ENCODE measurements around the gene PTPRT. TPM values are rescaled to one million over a fixed set of nuclear protein-coding genes. Genes with fewer than 3 reads are reported as not detected.

PTPRT gene
- total RNA-seq, 1 donor from 2014 or later: 0.56 TPM

DNA sequence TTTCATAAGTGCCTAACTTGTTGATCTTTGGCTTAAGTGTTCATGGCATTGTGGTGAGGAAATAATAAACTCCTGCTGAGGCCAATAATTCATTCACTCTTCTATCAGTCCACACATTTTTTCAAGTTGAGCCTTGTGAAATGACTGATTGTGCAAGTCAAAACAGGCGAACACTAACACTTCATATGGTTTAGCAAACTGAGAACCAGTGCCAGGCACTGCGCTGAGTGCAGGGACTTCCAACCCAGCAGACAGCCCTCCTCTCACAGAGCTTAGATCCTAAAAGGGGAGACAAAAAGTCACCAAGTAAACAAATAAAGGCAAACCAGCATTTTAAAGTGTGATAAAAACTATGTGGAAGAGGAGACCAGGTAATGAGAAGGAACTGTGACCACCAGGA lies 435.0 kb downstream of the PTPRT start:
- TF ChIP-seq, protein P1, sequence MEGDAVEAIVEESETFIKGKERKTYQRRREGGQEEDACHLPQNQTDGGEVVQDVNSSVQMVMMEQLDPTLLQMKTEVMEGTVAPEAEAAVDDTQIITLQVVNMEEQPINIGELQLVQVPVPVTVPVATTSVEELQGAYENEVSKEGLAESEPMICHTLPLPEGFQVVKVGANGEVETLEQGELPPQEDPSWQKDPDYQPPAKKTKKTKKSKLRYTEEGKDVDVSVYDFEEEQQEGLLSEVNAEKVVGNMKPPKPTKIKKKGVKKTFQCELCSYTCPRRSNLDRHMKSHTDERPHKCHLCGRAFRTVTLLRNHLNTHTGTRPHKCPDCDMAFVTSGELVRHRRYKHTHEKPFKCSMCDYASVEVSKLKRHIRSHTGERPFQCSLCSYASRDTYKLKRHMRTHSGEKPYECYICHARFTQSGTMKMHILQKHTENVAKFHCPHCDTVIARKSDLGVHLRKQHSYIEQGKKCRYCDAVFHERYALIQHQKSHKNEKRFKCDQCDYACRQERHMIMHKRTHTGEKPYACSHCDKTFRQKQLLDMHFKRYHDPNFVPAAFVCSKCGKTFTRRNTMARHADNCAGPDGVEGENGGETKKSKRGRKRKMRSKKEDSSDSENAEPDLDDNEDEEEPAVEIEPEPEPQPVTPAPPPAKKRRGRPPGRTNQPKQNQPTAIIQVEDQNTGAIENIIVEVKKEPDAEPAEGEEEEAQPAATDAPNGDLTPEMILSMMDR (conservative IDR thresholded peaks at IDR 0.05): no peak
- H3K9me3 Mint-ChIP-seq: peaks cover 1% of the 10 kb centered on the region
- peaks cover 5% of the 10 kb centered on the region for H3K4me1 Mint-ChIP-seq
- H3K4me3 Mint-ChIP-seq: no peak overlapping the region
- no peaks in the 10 kb centered on the region for H3K27me3 Mint-ChIP-seq (ENCODE audit: low read depth)
- H3K27ac Mint-ChIP-seq (ENCODE audit: unreplicated experiment): no peak overlapping the region
- no peak for DNase-seq (ENCODE audit: low read depth, low spot score)
- H3K36me3 Mint-ChIP-seq (ENCODE audit: low read depth): no peaks in the 10 kb centered on the region

DNA sequence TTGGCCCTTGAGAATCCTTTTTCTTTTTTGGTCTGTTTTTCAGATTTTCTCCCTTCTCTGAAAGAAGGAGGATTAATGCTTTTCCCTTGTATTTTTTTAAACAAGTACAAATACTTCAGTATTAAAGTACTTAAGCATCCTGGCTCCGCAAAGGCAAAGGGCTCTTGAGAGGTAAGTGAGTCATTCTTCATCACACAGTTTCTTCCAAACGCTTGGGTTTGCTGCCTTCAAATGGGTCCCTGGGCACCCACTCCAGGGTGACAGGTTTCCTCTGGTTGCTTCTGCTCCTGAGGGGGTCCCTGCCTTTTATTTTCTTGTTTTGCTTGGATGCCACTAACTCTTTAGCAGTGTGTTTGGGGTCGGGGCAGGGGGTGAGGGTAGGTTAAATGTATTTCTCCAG lies 437.1 kb downstream of the PTPRT start:
- Mint-ChIP-seq H3K27ac (ENCODE audit: unreplicated experiment) (no peak overlapping the region), H3K4me3 (no peak overlapping the region), H3K4me1 (peaks cover 5% of the 10 kb centered on the region), H3K9me3 (no peaks in the 10 kb centered on the region), H3K36me3 (ENCODE audit: low read depth) (no peaks in the 10 kb centered on the region), H3K27me3 (ENCODE audit: low read depth) (no peaks in the 10 kb centered on the region)
- no peak for DNase-seq (ENCODE audit: low read depth, low spot score)
- TF ChIP-seq, protein P1 (conservative IDR thresholded peaks at IDR 0.05): no peak

DNA sequence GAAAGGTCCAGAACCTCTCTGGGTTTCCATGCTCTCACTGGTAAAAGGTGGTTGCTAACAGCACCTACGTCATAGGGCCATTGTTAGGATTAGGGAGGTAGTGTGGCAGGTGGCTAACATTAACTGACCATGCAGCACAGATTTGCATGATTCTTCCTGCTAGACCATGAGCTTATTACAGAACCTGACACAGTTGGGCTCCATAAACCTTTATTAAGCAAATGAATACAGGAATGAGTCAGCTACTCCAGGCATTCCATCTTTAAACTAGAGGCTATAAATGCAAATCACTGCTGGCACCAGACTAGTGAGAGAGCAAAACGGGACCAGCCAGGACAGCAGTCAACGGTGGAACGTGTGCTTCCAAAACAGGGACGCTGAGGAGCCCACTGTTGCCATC lies 440.1 kb downstream of the PTPRT start:
- Mint-ChIP-seq H3K4me1 (peaks cover 5% of the 10 kb centered on the region), H3K27me3 (ENCODE audit: low read depth) (no peaks in the 10 kb centered on the region), H3K36me3 (ENCODE audit: low read depth) (no peaks in the 10 kb centered on the region), H3K27ac (ENCODE audit: unreplicated experiment) (no peak overlapping the region), H3K9me3 (no peaks in the 10 kb centered on the region), H3K4me3 (no peak overlapping the region)
- DNase-seq (ENCODE audit: low read depth, low spot score): no peak
- TF ChIP-seq, protein P1 (conservative IDR thresholded peaks at IDR 0.05): no peak

GRCh38 chr20:42747765-42748411 lies 441.8 kb downstream of the PTPRT start:
- no peak overlapping the region for H3K4me3 Mint-ChIP-seq
- H3K4me1 Mint-ChIP-seq: peaks cover 4% of the 10 kb centered on the region
- H3K27ac Mint-ChIP-seq (ENCODE audit: unreplicated experiment): no peak overlapping the region
- TF ChIP-seq, protein P1 (conservative IDR thresholded peaks at IDR 0.05): no peak
- no peak for DNase-seq (ENCODE audit: low read depth, low spot score)
- H3K9me3 Mint-ChIP-seq: no peaks in the 10 kb centered on the region
- H3K27me3 Mint-ChIP-seq (ENCODE audit: low read depth): peaks cover 2% of the 10 kb centered on the region
- no peaks in the 10 kb centered on the region for H3K36me3 Mint-ChIP-seq (ENCODE audit: low read depth)

DNA sequence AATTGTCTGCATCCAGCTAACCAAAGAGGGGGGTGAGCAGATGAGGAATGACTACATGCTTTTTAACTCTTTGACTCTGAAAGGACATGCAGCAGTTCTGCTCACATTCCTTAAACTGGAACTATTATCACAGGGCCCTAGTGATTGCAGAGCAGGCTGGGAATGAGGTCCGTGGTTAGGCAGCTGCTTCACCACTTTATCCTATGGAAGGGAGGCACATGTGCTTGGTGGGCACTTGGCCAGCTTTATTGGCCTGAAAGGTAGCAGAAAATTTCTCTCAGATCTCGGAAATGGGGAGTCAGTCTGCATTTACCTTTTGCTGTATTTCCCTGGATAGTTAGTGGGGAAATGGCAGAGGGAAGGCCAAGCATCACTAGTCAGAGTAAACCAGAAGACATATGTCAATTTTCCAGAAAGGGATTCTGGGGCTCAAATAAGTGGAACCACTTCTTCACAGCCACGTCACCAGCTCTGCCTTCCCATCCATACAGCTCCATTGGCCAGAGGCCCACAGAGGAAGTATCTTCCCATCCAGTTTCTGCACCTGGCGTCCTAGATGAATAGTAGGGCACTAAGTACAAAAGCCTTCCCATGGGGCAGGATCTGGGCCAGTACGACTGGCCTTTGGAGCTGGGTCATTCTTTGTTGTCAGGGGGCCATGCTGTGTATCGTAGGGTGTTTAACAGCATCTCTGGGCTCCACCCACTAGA lies 444.8 kb downstream of the PTPRT start:
- TF ChIP-seq, protein P1 (conservative IDR thresholded peaks at IDR 0.05): no peak
- no peak for DNase-seq (ENCODE audit: low read depth, low spot score)
- Mint-ChIP-seq H3K27me3 (ENCODE audit: low read depth) (peaks cover 4% of the 10 kb centered on the region), H3K4me1 (peaks cover 4% of the 10 kb centered on the region), H3K9me3 (no peaks in the 10 kb centered on the region), H3K36me3 (ENCODE audit: low read depth) (no peaks in the 10 kb centered on the region), H3K4me3 (no peak overlapping the region), H3K27ac (ENCODE audit: unreplicated experiment) (peak overlapping the region; percentile 50)
